GM15510 (cell line): ENCODE results near the gene CTSH.

Source experiments
- POLR2A ChIP-seq: IDR thresholded peaks from 3 replicates; pipeline ENCODE4 v1.6.1; 2011; ENCODE audit warnings: borderline replicate concordance; ENCODE audit not compliant: insufficient read length; ENCODE audit errors: extremely low read depth

The CTSH gene

DNA sequence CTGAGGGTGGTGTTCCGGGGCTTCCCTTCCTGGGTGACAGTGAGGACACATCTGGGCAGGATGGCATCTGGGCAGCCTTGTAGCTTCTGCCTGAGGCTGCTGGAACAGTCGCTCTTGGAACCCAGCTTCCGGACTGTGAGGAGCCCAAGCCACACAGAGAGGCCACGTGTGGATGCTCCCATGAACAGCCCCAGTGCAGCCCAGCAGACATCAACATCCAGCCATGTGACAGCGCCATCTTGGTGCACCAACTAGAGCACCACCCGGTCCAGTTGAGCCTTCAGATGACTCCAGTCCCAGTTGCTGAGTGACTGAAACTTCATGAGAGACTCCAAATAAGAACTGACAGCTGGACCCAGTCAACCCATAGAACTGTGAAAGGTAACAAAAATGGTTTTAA is 15.5 kb upstream of the CTSH start:
- no peak for TF ChIP-seq POLR2A

DNA sequence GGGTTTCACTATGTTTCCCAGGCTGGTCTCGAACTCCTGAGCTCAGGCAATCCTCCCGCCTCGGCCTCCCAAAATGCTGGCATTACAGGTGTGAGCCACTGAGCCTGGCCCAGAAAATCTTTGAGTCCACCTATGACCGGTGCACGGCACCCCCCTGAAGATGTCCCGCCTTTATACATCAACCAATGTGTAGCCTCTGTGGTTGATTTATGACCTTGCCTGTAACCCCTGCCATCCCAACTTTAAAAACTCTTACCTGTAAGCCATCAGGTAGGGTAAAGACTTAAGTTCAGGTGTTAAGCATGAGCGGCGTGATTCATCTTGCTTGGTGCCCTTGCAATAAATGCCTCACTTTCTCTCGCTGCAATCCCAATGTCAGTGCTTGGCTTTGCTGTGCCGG is 14.5 kb upstream of the CTSH start:
- no peak for TF ChIP-seq POLR2A

DNA sequence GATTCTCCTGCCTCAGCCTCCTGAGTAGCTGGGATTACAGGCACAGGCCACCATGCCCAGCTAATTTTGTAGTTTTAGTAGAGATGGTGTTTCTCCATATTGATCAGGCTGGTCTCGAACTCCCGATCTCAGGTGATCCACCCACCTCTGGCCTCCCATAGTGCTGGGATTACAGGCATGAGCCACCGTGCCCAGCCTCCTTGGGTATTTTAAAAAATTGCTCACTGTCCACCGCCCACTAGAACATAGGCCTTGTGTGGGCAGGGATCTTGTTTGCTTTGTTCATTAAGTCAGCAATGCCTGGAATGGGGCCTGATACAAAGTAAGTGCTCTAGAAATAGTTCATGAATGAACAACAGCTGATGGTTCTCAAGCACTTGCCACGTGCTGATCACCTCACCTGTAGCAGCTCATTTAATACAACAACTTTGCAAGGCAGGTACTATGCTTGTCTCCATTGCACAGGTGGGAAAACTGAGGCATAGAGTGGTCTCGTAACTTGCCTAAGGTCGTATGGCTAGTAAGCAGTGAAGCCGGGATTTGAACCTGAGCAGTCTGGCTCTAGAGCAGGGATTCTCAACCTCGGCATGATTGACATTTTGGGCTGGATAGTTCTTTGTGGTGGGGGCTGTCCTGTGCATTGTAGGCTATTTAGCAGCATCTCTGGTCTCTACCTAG is 12.7 kb upstream of the CTSH start:
- no peak for TF ChIP-seq POLR2A

- TF ChIP-seq POLR2A = no peak
These were observed 12.1 kb upstream of the CTSH start for GRCh38 chr15:78956937-78957336.

DNA sequence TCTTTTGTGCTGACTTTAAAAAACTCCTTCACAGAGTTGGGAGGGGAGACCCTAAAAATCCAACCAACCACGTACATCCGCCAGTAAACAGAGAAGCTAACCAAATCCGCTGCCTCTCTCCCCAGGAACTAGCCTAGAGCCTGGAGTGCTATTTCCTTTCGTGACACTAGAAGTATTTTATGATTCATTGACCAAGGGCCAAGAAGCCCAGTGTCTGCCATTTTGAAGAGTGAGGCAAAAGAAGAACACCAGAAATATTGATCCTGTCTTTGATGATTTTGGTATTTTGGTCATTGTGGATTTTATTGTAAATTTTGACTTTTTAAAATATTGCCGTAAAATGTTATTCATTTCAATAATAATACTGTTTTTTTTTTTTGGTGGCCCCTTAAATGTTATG is 10.5 kb upstream of the CTSH start:
- TF ChIP-seq POLR2A = no peak

GRCh38 chr15:78951841-78952238 is 7.0 kb upstream of the CTSH start:
- TF ChIP-seq POLR2A = no peak

GRCh38 chr15:78950902-78951840 is 6.3 kb upstream of the CTSH start:
- no peak for TF ChIP-seq POLR2A

- TF ChIP-seq POLR2A = no peak
These were observed 5.5 kb upstream of the CTSH start for GRCh38 chr15:78950343-78950742.

DNA sequence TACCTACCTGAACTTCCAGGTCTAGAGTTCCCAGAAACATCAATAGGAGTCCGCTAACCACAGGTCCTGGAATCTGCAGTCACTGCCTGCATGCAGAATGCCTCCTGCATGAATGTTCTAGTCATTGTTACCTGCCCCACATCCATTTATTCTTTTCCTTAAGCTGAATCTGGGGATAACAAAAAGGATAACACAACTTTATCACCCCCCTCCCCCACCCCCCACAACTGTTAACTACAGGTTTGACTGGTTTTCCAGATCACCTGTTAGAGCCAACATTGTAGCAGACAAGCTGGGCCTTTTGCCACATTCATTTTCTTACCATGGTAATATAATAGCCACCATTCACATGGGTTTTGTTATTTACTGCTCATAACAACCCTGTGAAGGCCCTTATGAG is 4.6 kb upstream of the CTSH start:
- no peak for TF ChIP-seq POLR2A

- TF ChIP-seq POLR2A = no peak
These were observed 2.7 kb upstream of the CTSH start for GRCh38 chr15:78947506-78947905.

DNA sequence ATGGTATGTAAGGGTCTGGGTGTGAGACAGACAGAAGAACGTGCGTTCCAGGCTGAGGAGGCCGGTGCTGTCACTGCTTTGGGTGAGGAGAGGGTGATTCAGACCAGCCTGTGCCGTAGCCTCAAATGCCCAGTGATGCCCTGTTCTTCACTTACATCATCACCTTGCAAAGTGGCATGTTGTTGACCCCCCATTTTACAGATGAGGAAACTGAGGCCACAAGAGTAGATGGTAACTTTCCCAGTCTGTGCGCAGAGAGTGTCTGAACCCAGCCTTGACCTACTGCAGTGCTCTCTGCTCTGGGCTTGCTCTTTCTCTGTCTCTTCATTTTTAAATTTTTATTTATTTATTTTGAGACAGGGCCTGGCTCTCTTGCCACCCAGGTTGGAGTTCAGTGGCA is 1.6 kb upstream of the CTSH start:
- TF ChIP-seq POLR2A = no peak

DNA sequence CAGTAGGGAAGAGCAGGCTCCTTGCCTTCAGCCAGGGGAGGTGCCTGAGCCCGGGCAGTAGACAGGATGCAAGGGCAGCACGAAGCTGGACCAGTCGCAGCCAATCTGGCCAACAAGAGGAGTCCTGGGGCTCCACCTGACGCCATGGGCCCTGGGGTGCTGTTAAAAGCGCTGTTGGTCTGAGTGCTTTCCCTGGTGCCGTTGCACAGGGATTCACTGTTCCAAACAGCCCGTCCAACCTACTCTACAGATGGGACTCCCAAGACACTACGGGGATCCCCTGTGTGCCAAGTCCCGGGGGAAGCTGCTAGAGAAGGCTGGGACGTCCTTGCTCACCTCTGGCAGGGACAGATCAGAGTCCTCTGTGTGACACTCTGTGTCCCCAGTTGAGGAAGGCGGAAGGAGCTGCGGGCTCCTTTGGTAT is 632 bp downstream of the CTSH start:
- TF ChIP-seq POLR2A = no peak

DNA sequence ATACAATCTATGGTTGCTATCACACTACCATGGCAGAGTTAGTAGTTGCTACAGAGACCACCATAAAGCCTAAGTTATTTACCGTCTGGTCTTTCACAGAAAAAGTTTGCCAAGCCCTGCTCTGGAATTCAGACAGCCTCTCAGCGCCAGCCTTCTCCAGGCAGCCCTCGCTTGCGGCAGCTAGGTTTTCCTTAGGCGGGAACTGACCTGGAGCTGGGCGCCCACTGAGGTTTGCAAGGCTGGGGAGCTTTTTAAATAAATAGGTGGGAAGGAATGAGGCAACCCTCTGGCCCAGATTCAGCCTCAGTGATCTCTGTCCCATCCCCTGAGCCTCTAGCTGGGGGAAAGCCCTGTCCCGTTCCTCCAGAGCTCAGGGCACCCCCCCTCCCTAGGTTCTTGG is 1.2 kb downstream of the CTSH start:
- TF ChIP-seq POLR2A = no peak

GRCh38 chr15:78942741-78943140 is 2.1 kb downstream of the CTSH start:
- no peak for TF ChIP-seq POLR2A

GRCh38 chr15:78938658-78939488 is 6.0 kb downstream of the CTSH start:
- TF ChIP-seq POLR2A = peak; percentile 39
